Measurements from ENCODE around the gene FAM120B. TPM values are rescaled to one million over a fixed set of nuclear protein-coding genes. Genes with fewer than 3 reads are reported as not detected.

FAM120B gene
- total and polyA plus RNA-seq, 2 experiments from 2014 or later: 7.2 to 16.7 TPM

DNA sequence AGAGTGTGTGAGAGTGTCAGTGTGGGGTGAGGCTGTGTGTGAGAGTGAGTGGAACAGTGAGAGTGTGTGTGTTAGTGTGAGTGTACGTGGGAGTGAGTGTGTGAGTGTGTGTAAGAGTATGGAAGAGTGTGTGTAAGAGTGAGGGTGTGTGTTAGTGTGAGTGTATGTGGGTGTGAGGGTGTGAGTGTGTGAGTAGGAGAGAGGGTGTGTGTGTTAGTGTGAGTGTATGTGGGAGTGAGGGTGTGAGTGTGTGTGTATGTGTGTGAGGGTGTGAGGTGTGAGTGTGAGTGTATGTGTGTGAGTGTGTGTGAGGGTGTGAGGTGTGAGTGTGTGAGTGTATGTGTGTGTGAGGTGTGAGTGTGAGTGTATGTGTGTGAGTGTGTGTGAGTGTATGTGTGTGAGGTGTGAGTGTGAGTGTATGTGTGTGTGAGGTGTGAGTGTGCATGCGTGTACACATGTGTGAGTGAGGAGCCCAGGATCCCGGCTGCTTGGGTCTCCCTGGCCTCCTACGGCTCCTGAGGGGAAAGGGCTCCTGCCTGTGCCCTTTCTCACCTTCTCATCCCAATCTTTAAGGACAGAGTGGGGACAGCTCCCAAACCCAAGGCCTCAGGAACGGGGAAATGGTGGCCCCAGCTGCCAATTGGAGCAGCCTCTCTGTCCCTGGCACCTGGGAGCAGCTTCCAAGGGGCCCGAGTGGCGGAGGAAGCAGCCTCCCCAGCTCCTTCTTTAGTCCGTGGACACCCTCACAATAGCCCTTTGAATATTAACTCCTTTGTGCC lies 146.4 kb downstream of the FAM120B start (continued):
- TF ChIP-seq, protein P1, sequence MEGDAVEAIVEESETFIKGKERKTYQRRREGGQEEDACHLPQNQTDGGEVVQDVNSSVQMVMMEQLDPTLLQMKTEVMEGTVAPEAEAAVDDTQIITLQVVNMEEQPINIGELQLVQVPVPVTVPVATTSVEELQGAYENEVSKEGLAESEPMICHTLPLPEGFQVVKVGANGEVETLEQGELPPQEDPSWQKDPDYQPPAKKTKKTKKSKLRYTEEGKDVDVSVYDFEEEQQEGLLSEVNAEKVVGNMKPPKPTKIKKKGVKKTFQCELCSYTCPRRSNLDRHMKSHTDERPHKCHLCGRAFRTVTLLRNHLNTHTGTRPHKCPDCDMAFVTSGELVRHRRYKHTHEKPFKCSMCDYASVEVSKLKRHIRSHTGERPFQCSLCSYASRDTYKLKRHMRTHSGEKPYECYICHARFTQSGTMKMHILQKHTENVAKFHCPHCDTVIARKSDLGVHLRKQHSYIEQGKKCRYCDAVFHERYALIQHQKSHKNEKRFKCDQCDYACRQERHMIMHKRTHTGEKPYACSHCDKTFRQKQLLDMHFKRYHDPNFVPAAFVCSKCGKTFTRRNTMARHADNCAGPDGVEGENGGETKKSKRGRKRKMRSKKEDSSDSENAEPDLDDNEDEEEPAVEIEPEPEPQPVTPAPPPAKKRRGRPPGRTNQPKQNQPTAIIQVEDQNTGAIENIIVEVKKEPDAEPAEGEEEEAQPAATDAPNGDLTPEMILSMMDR (conservative IDR thresholded peaks at IDR 0.05; ENCODE audit: low read depth in 2 of 2): no peak
- no peak for TF ChIP-seq JUNB (IDR thresholded peaks at IDR 0.05; ENCODE audit: unreplicated experiment)
- TF ChIP-seq, protein P2, sequence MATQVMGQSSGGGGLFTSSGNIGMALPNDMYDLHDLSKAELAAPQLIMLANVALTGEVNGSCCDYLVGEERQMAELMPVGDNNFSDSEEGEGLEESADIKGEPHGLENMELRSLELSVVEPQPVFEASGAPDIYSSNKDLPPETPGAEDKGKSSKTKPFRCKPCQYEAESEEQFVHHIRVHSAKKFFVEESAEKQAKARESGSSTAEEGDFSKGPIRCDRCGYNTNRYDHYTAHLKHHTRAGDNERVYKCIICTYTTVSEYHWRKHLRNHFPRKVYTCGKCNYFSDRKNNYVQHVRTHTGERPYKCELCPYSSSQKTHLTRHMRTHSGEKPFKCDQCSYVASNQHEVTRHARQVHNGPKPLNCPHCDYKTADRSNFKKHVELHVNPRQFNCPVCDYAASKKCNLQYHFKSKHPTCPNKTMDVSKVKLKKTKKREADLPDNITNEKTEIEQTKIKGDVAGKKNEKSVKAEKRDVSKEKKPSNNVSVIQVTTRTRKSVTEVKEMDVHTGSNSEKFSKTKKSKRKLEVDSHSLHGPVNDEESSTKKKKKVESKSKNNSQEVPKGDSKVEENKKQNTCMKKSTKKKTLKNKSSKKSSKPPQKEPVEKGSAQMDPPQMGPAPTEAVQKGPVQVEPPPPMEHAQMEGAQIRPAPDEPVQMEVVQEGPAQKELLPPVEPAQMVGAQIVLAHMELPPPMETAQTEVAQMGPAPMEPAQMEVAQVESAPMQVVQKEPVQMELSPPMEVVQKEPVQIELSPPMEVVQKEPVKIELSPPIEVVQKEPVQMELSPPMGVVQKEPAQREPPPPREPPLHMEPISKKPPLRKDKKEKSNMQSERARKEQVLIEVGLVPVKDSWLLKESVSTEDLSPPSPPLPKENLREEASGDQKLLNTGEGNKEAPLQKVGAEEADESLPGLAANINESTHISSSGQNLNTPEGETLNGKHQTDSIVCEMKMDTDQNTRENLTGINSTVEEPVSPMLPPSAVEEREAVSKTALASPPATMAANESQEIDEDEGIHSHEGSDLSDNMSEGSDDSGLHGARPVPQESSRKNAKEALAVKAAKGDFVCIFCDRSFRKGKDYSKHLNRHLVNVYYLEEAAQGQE (IDR thresholded peaks at IDR 0.05; ENCODE audit: unreplicated experiment): no peak
- TF ChIP-seq ZNF331 (CRISPR knock-in tag; IDR thresholded peaks at IDR 0.05; ENCODE audit: low read depth): no peak
- TF ChIP-seq CREB1 (CRISPR knock-in tag; IDR thresholded peaks at IDR 0.05; ENCODE audit: low read depth): no peak

DNA sequence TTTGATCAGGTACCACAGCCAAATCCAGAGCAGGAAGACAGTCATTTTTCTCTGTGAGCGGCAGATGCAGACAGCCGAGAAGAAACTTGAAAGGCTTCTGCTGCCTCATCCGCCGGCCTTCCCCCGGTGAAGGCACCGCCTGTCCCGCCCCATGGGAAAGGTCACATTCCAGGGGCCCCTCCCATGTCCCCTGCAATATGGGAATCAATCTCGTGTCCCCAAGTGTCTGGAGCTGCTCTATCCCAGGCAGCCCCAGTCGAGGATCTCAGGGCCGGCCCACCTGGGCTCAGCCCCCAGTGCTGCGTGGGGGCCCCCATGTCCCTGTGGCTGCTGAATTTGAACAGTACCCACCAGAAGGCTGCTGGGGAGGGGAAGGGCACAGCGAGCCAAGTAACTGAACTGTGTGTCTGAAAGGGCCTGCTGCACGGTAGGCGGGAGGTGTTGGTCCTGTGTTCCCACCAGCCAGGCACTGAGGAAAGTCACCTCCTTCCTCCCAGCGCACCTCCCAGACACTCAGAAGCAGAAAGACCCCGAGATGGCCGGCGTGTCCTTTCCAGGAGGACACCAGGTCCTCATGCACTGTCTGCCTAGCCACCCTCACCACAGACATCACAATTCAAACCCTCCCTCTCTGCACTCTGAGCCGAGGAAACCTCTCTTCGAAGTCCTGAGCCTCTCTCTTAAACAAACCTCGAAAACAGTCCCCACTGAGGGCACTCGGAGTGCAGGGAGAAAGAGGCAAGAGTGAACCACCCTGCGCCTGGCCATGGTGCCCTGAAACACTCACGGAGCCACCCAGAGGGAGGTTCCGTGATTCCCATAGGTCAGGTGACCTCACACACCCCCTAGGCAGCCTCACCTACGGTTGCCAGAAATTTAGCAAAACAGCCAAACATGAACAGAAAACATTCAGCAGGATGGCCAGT lies 147.3 kb downstream of the FAM120B start:
- Mint-ChIP-seq H3K27ac (no peak overlapping the region), H3K9me3 (peaks cover 5% of the 10 kb centered on the region), H3K36me3 (ENCODE audit: low read depth) (no peaks in the 10 kb centered on the region; the same call in 2 of the 3 replicates), H3K27me3 (ENCODE audit: insufficient read depth, low read depth, poor library complexity) (peaks cover 11% of the 10 kb centered on the region), H3K4me3 (no peak overlapping the region), H3K4me1 (peaks cover 4% of the 10 kb centered on the region)
- Histone ChIP-seq H3K79me2 (replicated peaks; ENCODE audit: insufficient read depth) (no peaks in the 10 kb centered on the region), H3F3A (replicated peaks; ENCODE audit: low read depth) (no peaks in the 10 kb centered on the region), H3K36me3 (ENCODE audit: insufficient read depth) (no peaks in the 10 kb centered on the region), H4K20me1 (replicated peaks; ENCODE audit: insufficient read depth) (no peaks in the 10 kb centered on the region), H3K27ac (ENCODE audit: low read depth) (no peak overlapping the region), H3K4me2 (no peak overlapping the region), H3K9me2 (ENCODE audit: insufficient read depth) (no peaks in the 10 kb centered on the region), H3K27me3 (ENCODE audit: insufficient read depth) (no peaks in the 10 kb centered on the region), H2AFZ (no peak overlapping the region), H3K4me3 (no peak overlapping the region), H3K4me1 (ENCODE audit: insufficient read depth) (no peaks in the 10 kb centered on the region)
- DNase-seq (ENCODE audit: low spot score) (no peak), ATAC-seq (no peak)
- TF ChIP-seq EZH2 (IDR thresholded peaks at IDR 0.05; ENCODE audit: low read depth, unreplicated experiment) (no peak), NANOG (IDR thresholded peaks at IDR 0.05; ENCODE audit: borderline replicate concordance) (no peak), JUNB (IDR thresholded peaks at IDR 0.05; ENCODE audit: unreplicated experiment) (no peak), ZNF114 (CRISPR knock-in tag; IDR thresholded peaks at IDR 0.05) (no peak), ZNF331 (CRISPR knock-in tag; IDR thresholded peaks at IDR 0.05; ENCODE audit: low read depth) (no peak), POLR2AphosphoS5 (IDR thresholded peaks at IDR 0.05; ENCODE audit: low read depth) (no peak)
- TF ChIP-seq, protein P2 (IDR thresholded peaks at IDR 0.05; ENCODE audit: unreplicated experiment): no peak

All from GM23338 (cell line).